Astrocyte (in vitro differentiated cells and primary cell): ENCODE data around the gene RRBP1.

Source experiments
- EZH2 ChIP-seq: IDR thresholded peaks from 2 replicates; pipeline ENCODE4 v1.6.1; 2012; ENCODE audit warnings: mild to moderate bottlenecking, low read length, inconsistent platforms; ENCODE audit not compliant: insufficient read depth
- TF ChIP-seq, protein P1 (sequence below): IDR thresholded peaks from 2 replicates; pipeline ENCODE4 v1.5.1; 2011; ENCODE audit warnings: low read depth, mild to moderate bottlenecking, inconsistent platforms, low read length, moderate library complexity; ENCODE audit not compliant: insufficient read depth

DNA sequence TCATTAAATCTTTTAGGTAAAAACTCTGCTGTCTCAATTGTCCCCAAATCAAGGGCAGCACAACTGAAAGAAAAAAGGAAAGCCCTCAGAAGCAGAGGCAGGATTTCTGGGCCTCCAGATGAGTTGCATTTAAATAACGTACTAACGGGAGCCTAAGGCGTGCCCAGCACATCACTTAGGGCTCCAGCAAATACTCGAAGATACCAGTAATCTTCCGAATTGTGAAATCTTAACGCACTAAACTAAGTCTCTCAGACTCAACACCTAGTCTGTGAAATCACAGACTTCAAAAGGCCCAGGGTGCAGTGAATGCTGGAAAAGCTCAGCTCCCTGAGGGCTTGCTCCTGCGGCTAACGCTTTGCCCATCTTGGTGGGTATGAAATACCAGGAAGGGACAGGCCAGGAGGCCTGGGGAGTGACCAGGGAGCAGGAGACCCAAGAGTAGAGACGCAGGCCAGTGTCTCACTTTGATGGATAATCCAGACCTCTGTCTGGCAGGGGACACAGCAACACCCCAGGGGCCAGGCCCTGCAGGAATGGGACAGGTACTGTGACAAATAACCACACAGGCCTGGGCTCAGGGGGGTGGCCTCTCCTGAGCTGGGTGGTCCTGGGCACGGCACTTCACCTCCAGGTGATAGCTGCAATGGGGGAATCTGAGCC is 36.4 kb downstream of the RRBP1 start:
- TF ChIP-seq, protein P1, sequence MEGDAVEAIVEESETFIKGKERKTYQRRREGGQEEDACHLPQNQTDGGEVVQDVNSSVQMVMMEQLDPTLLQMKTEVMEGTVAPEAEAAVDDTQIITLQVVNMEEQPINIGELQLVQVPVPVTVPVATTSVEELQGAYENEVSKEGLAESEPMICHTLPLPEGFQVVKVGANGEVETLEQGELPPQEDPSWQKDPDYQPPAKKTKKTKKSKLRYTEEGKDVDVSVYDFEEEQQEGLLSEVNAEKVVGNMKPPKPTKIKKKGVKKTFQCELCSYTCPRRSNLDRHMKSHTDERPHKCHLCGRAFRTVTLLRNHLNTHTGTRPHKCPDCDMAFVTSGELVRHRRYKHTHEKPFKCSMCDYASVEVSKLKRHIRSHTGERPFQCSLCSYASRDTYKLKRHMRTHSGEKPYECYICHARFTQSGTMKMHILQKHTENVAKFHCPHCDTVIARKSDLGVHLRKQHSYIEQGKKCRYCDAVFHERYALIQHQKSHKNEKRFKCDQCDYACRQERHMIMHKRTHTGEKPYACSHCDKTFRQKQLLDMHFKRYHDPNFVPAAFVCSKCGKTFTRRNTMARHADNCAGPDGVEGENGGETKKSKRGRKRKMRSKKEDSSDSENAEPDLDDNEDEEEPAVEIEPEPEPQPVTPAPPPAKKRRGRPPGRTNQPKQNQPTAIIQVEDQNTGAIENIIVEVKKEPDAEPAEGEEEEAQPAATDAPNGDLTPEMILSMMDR: no peak
- no peak for TF ChIP-seq EZH2
